Measurements from ENCODE around the gene PDGFA. TPM values are rescaled to one million over a fixed set of nuclear protein-coding genes. Genes with fewer than 3 reads are reported as not detected.

PDGFA gene
- total RNA-seq, 1 experiment from 2014 or later, result 35.8 TPM

DNA sequence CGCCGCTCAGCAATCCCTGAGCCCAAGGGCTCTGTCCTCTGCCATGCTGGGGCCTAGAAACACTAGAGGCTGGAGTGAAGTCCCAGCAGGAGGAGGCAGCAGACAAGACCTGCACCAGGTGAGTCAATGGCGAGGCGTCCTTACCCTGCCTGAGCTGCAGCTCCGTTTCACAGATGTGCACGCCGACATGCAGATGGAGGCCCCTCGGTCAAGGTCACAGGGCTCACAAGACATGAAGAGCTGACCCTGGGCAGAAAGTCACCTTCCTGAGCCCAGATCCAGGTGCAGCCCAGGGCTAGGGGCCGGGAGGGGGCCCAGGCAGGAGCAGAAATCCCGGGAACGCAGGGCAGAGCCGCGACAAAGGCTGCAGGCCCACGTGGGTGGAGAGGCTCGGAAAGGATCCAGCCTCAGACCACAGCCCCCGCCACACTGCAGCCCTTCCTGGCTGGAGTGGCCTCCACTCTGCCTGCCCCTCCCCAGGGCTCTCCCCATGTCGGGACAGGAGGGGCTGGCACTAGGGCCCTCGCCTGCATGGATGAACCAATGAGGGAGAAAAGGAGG is 23.8 kb downstream of the PDGFA start:
- peaks cover 27 to 43% (median 36%) of the 10 kb centered on the region in 3 experiments for H3K36me3 Mint-ChIP-seq (ENCODE audit: insufficient read depth in 1 of 3, low read depth in 3 of 3)
- H3K79me2 ChIP-seq (ENCODE audit: insufficient read depth, low read length), result no peaks in the 10 kb centered on the region
- no peaks in the 10 kb centered on the region for H3K23me2 ChIP-seq (ENCODE audit: insufficient read length, low read depth, low read length, poor library complexity, severe bottlenecking)
- no peaks in the 10 kb centered on the region; the same call in 1 of the 2 replicates for H3K27me3 Mint-ChIP-seq (ENCODE audit: low read depth)
- no peak overlapping the region for H3K4me3 Mint-ChIP-seq
- H2BK120ac ChIP-seq (ENCODE audit: low read depth, low read length, poor library complexity, severe bottlenecking), result no peak overlapping the region
- H3K27ac Mint-ChIP-seq, result peak overlapping the region; percentile 13 to 97 (median 68); a peak in 3 of 7 replicates
- no peak overlapping the region for H2BK20ac ChIP-seq (ENCODE audit: low read depth, low read length, poor library complexity, severe bottlenecking)
- no peaks in the 10 kb centered on the region for H3K9me3 ChIP-seq (ENCODE audit: control insufficient read depth, low read depth, low read length)
- no peak overlapping the region for H4K91ac ChIP-seq (ENCODE audit: insufficient read length, low read depth, low read length)
- TF ChIP-seq, protein P1, sequence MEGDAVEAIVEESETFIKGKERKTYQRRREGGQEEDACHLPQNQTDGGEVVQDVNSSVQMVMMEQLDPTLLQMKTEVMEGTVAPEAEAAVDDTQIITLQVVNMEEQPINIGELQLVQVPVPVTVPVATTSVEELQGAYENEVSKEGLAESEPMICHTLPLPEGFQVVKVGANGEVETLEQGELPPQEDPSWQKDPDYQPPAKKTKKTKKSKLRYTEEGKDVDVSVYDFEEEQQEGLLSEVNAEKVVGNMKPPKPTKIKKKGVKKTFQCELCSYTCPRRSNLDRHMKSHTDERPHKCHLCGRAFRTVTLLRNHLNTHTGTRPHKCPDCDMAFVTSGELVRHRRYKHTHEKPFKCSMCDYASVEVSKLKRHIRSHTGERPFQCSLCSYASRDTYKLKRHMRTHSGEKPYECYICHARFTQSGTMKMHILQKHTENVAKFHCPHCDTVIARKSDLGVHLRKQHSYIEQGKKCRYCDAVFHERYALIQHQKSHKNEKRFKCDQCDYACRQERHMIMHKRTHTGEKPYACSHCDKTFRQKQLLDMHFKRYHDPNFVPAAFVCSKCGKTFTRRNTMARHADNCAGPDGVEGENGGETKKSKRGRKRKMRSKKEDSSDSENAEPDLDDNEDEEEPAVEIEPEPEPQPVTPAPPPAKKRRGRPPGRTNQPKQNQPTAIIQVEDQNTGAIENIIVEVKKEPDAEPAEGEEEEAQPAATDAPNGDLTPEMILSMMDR (conservative IDR thresholded peaks at IDR 0.05), result no peak
- H4K8ac ChIP-seq (replicated peaks; ENCODE audit: insufficient read length, low read depth, low read length), result no peak overlapping the region
- H3K56ac ChIP-seq (ENCODE audit: insufficient read length, low read depth, low read length), result no peak overlapping the region
- no peak overlapping the region for H3K14ac ChIP-seq (ENCODE audit: insufficient read depth, low read length)
- no peaks in the 10 kb centered on the region for H4K20me1 ChIP-seq (ENCODE audit: control insufficient read depth, insufficient read depth, insufficient read length)
- WGBS (ENCODE audit: extremely low coverage, insufficient read length, low lambda C conversion rate), result no CpG with 5 or more reads among the region's 18 CpGs
- peaks cover 3 to 13% of the 10 kb centered on the region in 2 experiments; a peak in 3 of 4 replicates for H3K4me1 Mint-ChIP-seq
- no peak overlapping the region for H3K18ac ChIP-seq (ENCODE audit: insufficient read length, low read depth, low read length)
- no peak overlapping the region for H3T11ph ChIP-seq (ENCODE audit: low read length)
- no peak overlapping the region for H2AK5ac ChIP-seq (ENCODE audit: insufficient read length, low read length)
- no peak overlapping the region for H3K4ac ChIP-seq (ENCODE audit: low read depth, low read length)
- peaks cover 0 to 5% of the 10 kb centered on the region in 2 experiments; a peak in 2 of 5 replicates for H3K9me3 Mint-ChIP-seq
- no peak overlapping the region for H2BK15ac ChIP-seq (ENCODE audit: low read depth, low read length)
- no peak for DNase-seq
- no peak overlapping the region for H3K9ac ChIP-seq (ENCODE audit: extremely low read depth, insufficient read length, low read length)
- H3K27me3 ChIP-seq (ENCODE audit: insufficient read depth, low read length), result no peaks in the 10 kb centered on the region
- no peaks in the 10 kb centered on the region for H3K4me1 ChIP-seq (ENCODE audit: insufficient read depth, low read length)
- no peak overlapping the region for H3K4me2 ChIP-seq (ENCODE audit: insufficient read depth, insufficient read length, low read length)
- no peak overlapping the region for H2BK5ac ChIP-seq (ENCODE audit: insufficient read length, low read length)
- H4K5ac ChIP-seq (ENCODE audit: insufficient read length, low read depth, low read length), result no peak overlapping the region
- H3K27ac ChIP-seq (ENCODE audit: insufficient read length, low read depth, low read length), result no peak overlapping the region
- H3K23ac ChIP-seq (ENCODE audit: insufficient read length, low read depth, low read length), result no peak overlapping the region
- H2AFZ ChIP-seq (ENCODE audit: low read length), result no peak overlapping the region
- no peaks in the 10 kb centered on the region for H3K79me1 ChIP-seq (ENCODE audit: insufficient read depth, low read depth, low read length, poor library complexity, severe bottlenecking)
- no peak overlapping the region for H2BK12ac ChIP-seq (ENCODE audit: insufficient read length, low read depth, low read length)

Data from H9 (cell line).